ENCODE measurements around the gene LARP6. TPM values are rescaled to one million over a fixed set of nuclear protein-coding genes. Genes with fewer than 3 reads are reported as not detected.
A peak's percentile ranks its signal among the peaks of the same experiment; 100 is the strongest.
"Not testable (repeated sequence)": the region's sequence is repeated elsewhere in the genome, so short reads cannot be mapped to it uniquely, and the experiment has no call there.

LARP6 gene
- total RNA-seq, 1 donor from 2014 or later = 6.8 TPM

DNA sequence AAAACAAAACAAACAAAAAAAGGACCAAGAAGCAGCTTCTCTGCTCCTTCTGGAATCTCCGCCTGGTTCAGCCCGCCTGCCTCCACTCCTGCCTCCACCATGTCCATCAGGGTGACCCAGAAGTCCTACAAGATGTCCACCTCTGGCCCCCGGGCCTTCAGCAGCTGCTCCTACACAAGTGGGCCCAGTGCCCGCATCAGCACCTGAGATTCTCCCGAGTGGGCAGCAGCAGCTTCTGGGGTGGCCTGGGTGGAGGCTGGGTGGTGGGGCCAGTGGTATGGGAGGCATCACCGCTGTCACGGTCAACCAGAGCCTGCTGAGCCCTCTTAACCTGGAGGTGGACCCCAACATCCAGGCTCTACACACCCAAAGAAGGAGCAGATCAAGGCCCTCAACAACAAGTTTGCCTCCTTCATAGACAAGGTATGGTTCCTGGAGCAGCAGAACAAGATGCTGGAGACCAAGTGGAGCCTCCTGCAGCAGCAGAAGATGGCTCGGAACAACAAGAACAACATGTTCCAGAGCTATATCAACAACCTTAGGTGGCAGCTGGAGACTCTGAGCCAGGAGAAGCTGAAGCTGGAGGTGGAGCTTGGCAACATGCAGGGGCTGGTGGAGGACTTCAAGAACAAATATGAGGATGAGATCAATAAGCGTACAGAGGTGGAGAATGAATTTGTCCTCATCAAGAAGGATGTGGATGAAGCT lies 4.8 kb upstream of the LARP6 start:
- DNase-seq = not testable (repeated sequence)

GRCh38 chr15:70857562-70858285 lies 3.8 kb upstream of the LARP6 start:
- peak; percentile 53 for DNase-seq

DNA sequence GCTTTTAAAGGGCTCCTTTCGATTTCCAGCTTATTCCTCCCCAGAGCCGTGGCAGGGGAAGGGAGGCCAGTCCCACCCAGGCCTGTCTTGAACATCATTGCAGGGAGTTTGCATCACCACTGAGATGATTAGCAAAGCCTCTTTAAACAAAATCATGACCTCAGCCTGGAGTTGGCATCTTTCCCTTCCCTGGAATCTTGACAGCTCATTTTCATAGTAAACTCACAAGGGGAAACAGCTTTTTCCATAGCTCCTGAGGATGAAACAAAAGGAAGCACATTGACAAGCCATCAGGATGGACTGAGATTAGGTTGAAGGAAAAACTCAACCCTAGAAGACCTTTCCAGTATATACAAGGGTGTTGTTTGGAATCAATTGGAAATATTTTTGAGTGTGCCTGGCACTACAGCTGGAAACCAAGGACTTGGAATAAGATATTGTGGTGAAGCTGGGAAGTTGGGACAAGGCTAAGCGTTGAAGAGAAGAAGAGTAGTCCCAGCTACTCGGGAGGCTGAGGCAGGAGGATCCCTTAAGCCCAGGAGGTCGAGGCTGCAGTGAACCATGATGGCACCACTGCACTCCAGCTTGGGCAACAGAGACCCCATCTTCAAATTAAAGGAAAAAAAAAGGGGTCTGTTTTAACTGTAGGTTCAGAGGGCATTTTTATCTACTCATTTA lies 3.1 kb upstream of the LARP6 start:
- peak; percentile 99 for DNase-seq

DNA sequence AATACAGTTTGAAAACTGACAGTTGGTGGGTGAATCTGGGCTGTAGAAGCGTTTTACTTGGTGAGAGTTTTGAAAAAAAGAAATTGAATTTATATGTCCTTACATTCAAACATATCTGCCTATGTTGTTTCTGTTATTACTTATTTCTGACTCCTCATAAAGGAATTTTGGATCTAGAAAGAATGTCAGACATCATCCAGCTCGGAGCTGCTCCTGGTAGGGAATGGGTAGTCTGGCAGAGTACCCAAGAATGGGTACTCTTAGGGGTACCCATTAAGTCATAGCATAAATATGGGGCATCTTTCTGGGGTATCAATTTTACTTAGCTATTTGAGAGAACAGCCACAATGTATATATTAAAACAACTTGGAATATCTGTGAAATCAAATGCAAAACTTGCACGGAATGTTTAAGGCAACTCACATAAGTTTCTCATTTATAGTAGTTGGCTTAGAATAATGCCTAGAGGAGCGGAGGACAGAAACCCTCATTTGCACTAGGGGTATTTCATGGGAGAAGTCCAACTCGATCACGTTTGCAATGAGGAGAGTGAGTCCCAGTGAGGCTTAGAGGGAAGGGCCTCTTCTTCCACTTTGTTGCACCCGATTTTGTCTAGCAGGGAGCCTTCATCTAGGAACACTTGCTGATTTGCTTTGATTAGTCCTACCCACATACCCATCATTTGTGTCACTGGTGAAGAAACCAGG lies 2.4 kb upstream of the LARP6 start:
- DNase-seq = peak; percentile 89

GRCh38 chr15:70855764-70856163 lies 1.8 kb upstream of the LARP6 start:
- peak; percentile 9 for DNase-seq

GRCh38 chr15:70854666-70854976 lies 664 bp upstream of the LARP6 start:
- DNase-seq = peak; percentile 63

DNA sequence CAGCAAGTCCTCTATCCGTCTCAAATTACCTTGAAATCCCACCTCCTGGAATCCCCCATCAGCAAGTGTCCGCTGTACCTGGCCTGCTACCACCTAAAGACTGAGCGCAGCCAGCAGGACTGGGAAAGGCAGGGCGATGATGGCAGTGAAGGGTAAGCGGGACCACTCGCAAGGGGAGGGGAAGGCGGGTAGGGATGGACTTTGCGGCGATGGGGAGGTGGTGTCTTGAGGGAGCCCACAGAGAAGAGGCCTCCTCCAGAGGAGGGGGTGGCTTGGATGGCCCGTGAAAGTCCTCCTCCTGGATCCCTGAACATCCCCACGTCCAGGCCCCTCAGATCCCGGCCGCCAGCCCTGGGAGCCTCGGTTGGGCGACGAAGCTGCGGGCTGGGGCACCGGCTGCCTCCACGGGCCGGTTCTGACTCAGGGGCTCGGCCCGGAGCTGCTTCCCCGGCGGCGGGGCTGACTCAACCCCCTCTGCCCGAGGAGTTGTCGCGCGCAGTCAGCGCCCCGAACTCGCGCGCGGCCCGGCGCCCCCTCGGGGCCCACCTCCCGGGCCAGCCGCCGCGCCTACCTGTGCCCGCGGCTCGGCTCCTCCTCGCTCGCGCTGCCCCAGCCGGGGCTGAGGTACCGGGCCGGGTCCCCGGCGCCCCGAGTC lies 512 bp downstream of the LARP6 start:
- DNase-seq = peak; percentile 60

GRCh38 chr15:70852501-70853317 lies 1.2 kb downstream of the LARP6 start:
- DNase-seq = peak; percentile 35

DNA sequence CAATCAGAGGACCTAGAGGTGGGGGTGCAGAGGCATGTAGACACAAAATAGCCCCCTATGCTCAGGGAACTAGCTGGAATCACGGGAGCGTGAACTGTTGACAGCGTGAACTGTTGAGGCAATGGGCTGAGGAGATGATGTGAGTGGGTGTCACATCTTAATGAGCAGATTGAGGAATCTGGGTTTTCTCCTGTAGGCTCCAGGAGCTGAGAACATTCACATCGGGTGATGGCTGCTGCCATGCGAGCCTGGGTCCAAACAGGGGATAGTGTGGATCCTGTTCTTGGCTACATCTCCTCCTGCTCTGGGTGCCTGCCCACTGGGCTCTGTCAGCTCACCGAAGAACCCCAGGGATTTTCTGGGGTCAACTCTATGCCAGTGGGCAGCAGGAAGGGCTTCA lies 2.1 kb downstream of the LARP6 start:
- no peak for DNase-seq

DNA sequence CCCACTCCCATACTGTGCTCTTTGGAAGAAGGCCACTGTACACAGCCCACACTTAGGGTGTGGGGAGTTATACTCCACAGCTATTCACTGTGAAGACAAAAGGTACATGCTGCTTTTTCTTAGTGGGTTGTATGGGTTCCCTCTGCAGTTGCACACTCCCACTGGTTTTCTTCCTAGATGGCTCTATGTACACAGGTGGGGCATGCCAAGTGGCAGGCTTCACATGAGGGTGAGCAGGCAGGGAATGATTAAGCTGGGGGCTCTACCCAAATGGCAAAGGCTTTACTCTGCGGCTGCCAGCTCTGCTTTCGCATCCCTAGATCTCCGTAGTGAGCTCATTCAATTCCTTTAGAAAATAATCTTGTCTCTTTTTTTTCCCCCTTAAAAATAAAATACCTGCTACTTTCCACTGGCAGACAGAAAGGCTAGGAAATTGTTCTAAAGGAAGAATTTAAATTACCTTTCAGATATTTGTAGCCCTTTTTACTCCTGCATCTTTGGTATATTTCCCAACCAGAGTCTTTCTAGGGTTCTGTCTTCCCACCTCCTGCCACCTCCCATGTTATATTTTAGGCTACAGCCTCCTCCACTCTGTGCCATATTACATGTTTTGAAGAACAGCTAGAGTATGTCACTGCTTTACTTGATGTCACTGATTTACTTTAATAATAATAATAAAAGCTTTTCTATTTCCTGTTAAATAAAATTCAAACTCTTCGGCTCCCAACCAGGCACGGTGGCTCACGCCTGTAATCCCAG lies 8.2 kb downstream of the LARP6 start:
- DNase-seq = no peak

DNA sequence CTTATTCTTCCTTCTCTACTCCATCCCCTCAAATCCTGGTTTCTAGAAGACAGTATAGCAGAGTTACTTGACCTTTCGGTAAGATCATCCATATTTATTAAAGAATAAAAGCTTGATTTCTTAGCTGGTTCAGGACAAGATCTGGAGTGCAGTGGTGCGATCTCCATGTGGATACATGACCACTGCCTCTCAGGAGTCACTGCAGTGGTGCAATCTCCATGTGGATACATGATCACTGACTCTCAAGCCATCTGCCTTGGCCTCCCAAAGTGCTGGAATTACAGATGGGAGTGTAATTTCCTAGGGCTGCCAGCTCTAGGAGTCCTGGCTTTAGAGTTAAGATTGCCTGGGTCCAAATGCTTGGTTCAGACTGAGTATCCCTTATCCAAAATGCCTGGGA lies 16.5 kb downstream of the LARP6 start:
- DNase-seq = no peak

- no peak for DNase-seq
These were observed 18.1 kb downstream of the LARP6 start for GRCh38 chr15:70835841-70836240.

DNA sequence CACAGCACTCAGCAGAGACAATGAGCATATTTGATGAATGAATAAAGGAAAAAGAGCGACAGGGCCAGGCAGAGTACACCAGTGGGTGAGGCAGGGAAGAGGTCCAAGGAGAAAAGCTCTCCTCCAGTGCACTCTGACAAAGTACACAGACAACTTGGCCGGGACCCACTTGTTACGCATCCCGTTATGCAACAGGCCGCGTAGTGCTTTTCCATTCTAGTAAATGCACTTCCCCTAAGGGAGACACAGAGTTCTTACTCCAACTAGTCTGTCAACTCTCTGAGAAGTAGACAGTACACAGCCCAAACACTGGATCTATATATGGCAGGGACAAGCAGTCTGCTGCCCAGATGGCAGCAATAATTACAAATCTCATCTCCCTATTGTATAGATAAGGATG lies 18.5 kb downstream of the LARP6 start:
- no peak for DNase-seq

GRCh38 chr15:70834999-70835398 lies 19.0 kb downstream of the LARP6 start:
- DNase-seq = no peak

DNA sequence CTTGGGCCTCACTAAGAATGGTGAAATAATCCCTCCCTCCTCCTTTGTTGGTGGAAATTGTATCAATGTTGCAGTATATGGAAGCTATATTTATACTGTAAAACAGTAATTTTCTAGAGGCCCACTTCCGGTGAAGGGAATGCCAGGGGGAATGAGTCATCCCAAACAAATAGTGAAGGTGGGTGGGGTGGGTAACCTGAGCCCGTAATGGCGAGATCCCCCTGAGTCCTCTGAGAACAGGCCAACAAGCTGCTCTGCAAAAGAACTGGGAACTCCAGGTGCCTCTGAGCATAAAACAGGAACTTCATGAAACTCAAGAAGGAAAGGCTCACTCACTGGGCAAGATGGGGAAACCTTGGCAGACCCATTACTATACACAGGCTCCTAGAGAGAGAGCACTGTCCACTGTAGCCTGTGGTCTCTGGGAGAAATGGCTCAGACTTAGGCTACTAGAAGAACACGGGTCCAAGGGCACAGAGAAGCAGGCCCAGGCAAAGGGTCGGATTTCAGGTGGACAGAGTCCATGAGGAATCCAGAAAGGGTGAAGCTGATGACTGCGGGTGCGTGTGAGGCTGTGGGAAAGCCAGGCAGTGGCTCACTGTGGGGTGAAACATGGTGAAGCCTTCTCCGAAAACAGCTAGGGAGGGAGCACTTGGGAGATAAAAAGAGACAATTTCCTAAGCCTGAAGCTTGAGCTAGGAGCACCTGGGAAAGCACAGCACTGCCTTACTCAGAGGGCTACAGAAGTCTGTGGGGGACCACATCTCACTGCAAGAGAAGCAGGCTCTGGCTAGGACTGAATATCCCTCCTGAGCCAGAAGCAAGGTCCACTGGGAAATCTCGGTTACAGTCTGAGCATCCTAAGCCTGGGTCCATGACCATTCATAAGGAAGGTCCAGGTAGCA lies 19.8 kb downstream of the LARP6 start:
- peak; percentile 29 for DNase-seq

GRCh38 chr15:70833422-70833821 lies 20.5 kb downstream of the LARP6 start:
- no peak for DNase-seq

GRCh38 chr15:70832176-70832575 lies 21.8 kb downstream of the LARP6 start:
- no peak for DNase-seq

DNA sequence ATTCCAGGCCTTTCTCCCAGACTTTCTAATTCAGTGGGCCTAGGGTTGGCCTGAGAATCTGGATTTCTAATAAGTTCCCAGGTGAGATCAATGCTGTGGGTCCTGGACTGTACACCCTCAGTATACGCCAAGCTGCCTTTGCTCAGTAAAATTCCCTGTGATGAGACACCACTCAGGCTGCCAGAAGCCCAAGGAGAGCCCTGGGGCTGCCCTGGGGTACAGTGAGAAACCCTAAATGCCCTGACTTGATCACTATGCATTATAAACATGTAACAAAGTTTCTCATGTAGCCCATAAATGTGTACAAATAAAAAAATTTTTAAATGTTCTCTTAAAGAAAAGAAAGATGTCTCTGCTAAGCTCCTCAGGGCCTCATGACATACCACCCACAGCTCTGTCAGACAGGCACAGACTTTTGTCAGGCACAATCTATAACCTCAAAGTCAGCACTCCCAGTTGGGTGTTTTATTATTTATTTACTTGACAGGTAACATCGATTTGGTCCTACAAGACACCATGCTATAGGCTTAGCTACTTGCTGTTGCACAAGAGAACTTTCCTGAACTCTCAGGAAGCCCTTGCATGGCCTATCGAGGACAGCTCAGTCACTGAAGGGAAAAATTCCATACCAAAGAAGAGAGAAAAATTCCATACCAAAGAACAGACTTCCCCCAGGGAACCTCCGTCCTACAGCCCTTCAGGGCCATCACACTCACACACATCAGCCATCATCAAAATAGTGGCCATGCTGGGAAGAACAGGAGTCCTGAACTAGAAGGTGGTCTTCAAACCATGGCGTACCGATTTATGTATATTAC lies 22.7 kb downstream of the LARP6 start:
- no peak for DNase-seq

DNA sequence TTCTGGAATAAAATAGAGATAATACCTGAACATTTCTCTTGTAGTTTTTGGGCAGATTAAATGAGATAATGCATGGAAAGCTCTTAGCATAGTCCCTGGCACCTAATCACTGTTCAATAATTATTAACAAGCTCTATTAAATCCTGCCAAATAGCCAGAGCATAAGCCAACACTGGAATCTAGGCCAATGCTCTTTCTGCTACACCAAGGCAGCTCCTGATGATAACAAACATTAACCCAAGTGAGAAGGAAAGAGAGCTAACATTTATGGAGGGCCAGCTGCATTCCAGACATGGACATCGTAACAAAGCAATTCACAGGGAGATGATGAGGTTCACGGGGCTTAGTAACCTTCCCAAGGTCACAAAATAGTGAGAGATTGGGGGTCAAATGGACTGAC lies 23.3 kb downstream of the LARP6 start:
- DNase-seq = no peak

All from skin of body (tissue), 2 donors.